Endodermal cell (in vitro differentiated cells): ENCODE results near the gene SCNN1G. TPM values are rescaled to one million over a fixed set of nuclear protein-coding genes. Genes with fewer than 3 reads are reported as not detected.

Source experiments
- DNase-seq: peaks from one replicate; pipeline ENCODE4 v3.0.0-alpha.2; 2017
- H3K27ac ChIP-seq: 2 replicates; pipeline ENCODE4 v1.5.1; 2013; ENCODE audit warnings: mild to moderate bottlenecking, low read depth, low read length, moderate library complexity
- H3K27me3 ChIP-seq: 2 replicates; pipeline ENCODE4 v1.6.1; 2013; ENCODE audit warnings: mild to moderate bottlenecking, low read length, moderate library complexity; ENCODE audit not compliant: insufficient read depth, control insufficient read depth, poor library complexity, severe bottlenecking
- H3K36me3 ChIP-seq: 2 replicates; pipeline ENCODE4 v1.7.0; 2013; ENCODE audit warnings: mild to moderate bottlenecking, low read length, moderate library complexity; ENCODE audit not compliant: control insufficient read depth, insufficient read depth
- H3K4me1 ChIP-seq: one replicate; pipeline ENCODE4 v1.7.0; 2013; ENCODE audit warnings: low read length; ENCODE audit not compliant: control insufficient read depth, insufficient read depth
- H3K4me3 ChIP-seq: 2 replicates; pipeline ENCODE4 v1.5.1; 2013; ENCODE audit warnings: mild to moderate bottlenecking, low read length, moderate library complexity
- H3K9ac ChIP-seq: 2 replicates; pipeline ENCODE4 v1.6.1; 2013; ENCODE audit warnings: mild to moderate bottlenecking, low read length, moderate library complexity; ENCODE audit not compliant: poor library complexity, severe bottlenecking; ENCODE audit errors: extremely low read depth
- H3K9me3 ChIP-seq: 2 replicates; pipeline ENCODE4 v1.6.1; 2013; ENCODE audit warnings: mild to moderate bottlenecking, low read length, moderate library complexity; ENCODE audit not compliant: control insufficient read depth
- H3K27ac Mint-ChIP-seq: 2 replicates; pipeline ENCODE4 v1.8.0; 2020; ENCODE audit warnings: mixed read lengths
- H3K27me3 Mint-ChIP-seq: 2 replicates; pipeline ENCODE4 v1.8.0; 2021; ENCODE audit warnings: mild to moderate bottlenecking, mixed read lengths; ENCODE audit not compliant: insufficient read depth
- H3K36me3 Mint-ChIP-seq: 2 replicates; pipeline ENCODE4 v1.8.0; 2020; ENCODE audit warnings: low read depth, mixed read lengths
- H3K4me1 Mint-ChIP-seq: 2 replicates; pipeline ENCODE4 v1.8.0; 2020; ENCODE audit warnings: mixed read lengths
- H3K4me3 Mint-ChIP-seq: 2 replicates; pipeline ENCODE4 v1.8.0; 2020; ENCODE audit warnings: mild to moderate bottlenecking, moderate library complexity, mixed read lengths
- H3K9me3 Mint-ChIP-seq: 2 replicates; pipeline ENCODE4 v1.8.0; 2020; ENCODE audit warnings: mild to moderate bottlenecking, mixed read lengths
- CTCF ChIP-seq: fragments of 200-600 bp; sonication (generic); conservative IDR thresholded peaks from 2 replicates; pipeline ENCODE4 v1.5.0; 2021; ENCODE audit warnings: antibody characterized with exemption, mild to moderate bottlenecking
- WGBS, 2 experiments: methylation state at CpG; one replicate each; pipeline versions ENCODE4 v1.1.5 to v1.1.7; 2013; ENCODE audit warnings: missing lambda C conversion rate in 2 of 2, mixed read lengths in 1 of 2; ENCODE audit not compliant: insufficient coverage in 1 of 2, insufficient read length in 1 of 2; 5-methylcytosine and 5-hydroxymethylcytosine counted together
- total RNA-seq, 2 donors: library from RNA; stranded (reverse); fragmentation: NEBNext Ultra II Directional in 1 of 2; extraction: Animal tissue kit (Norgen Biotek cat#: 25700) in 1 of 2; gene quantifications; 2 replicates in 1 of 2; 3 replicates in 1 of 2; pipeline ENCODE4 v1.2.1, GENCODE V29; 2021

SCNN1G gene
- total RNA-seq, 2 donors from 2014 or later = 0.09 TPM; not detected in 1

DNA sequence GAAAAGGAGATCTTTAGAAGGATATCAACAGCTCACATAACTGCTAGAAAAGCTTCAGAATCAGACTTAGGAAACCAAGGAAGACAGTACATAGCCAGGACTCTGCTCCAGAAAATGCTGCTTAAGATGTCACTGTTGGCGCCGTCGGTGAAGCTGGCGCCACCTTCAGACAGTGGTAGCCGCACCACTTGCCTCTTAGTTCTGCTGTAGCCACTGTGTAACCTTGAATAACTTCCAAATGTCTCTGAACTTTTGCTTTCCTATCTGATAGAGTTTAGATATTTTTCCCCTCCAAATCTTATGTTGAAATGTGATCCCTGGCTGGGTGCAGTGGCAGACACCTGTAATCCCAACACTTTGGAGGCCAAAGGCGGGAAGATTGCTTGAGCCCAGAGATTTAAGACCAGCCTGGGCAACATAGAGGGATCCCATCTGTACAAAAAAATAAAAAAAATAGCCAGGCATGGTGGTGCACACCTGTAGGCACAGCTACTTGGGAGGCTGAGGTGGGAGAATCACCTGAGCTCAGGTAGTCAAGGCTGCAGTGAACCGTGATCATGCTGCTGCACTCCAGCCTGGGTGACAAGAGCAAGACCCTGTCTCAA, 27.0 kb upstream of the SCNN1G start:
- H3K36me3 ChIP-seq = no peaks in the 10 kb centered on the region
- no peak overlapping the region for H3K4me3 Mint-ChIP-seq

GRCh38 chr16:23156110-23156509, 26.4 kb upstream of the SCNN1G start:
- Mint-ChIP-seq H3K4me3 (no peak overlapping the region), H3K4me1 (no peaks in the 10 kb centered on the region), H3K27me3 (peaks cover 15% of the 10 kb centered on the region), H3K36me3 (no peaks in the 10 kb centered on the region), H3K9me3 (peaks cover 17% of the 10 kb centered on the region), H3K27ac (no peak overlapping the region)
- no peak for DNase-seq
- H3K27me3 ChIP-seq = peaks cover 5% of the 10 kb centered on the region
- WGBS, 2 experiments = 82 to 91% methylated on average over 3 of the region's 3 CpGs
- H3K9me3 ChIP-seq = no peaks in the 10 kb centered on the region
- no peak overlapping the region for H3K4me3 ChIP-seq
- no peak overlapping the region for H3K27ac ChIP-seq
- no peaks in the 10 kb centered on the region for H3K36me3 ChIP-seq
- no peak overlapping the region for H3K9ac ChIP-seq
- H3K4me1 ChIP-seq = no peaks in the 10 kb centered on the region
- TF ChIP-seq CTCF = no peak

More for the DNA sequence above, 27.0 kb upstream of the SCNN1G start:
- H3K9ac ChIP-seq = no peak overlapping the region
- no peak overlapping the region for H3K27ac ChIP-seq
- 37 to 42% methylated on average over 7 of the region's 7 CpGs for WGBS, 2 experiments
- peaks cover 11% of the 10 kb centered on the region for H3K27me3 ChIP-seq
- TF ChIP-seq CTCF = peak; percentile 72
- Mint-ChIP-seq H3K4me1 (no peaks in the 10 kb centered on the region), H3K36me3 (no peaks in the 10 kb centered on the region), H3K9me3 (peaks cover 16% of the 10 kb centered on the region), H3K27ac (no peak overlapping the region), H3K27me3 (peaks cover 21% of the 10 kb centered on the region)
- H3K9me3 ChIP-seq = no peaks in the 10 kb centered on the region
- no peaks in the 10 kb centered on the region for H3K4me1 ChIP-seq
- no peak overlapping the region for H3K4me3 ChIP-seq
- DNase-seq = peak; percentile 64

- no peak overlapping the region for H3K4me3 Mint-ChIP-seq
- H3K36me3 Mint-ChIP-seq = no peaks in the 10 kb centered on the region
- Histone ChIP-seq H3K9ac (no peak overlapping the region), H3K4me1 (no peaks in the 10 kb centered on the region), H3K9me3 (no peaks in the 10 kb centered on the region), H3K4me3 (no peak overlapping the region), H3K36me3 (no peaks in the 10 kb centered on the region), H3K27ac (no peak overlapping the region), H3K27me3 (peaks cover 3% of the 10 kb centered on the region)
- peaks cover 17% of the 10 kb centered on the region for H3K9me3 Mint-ChIP-seq
- WGBS, 2 experiments = 80% methylated on average over 1 of the region's 1 CpG; no CpG with 5 or more reads in 1 of the 2 experiments
- no peak overlapping the region for H3K27ac Mint-ChIP-seq
- H3K4me1 Mint-ChIP-seq = no peaks in the 10 kb centered on the region
- H3K27me3 Mint-ChIP-seq = peaks cover 11% of the 10 kb centered on the region
- DNase-seq = no peak
- TF ChIP-seq CTCF = no peak
These were observed 25.5 kb upstream of the SCNN1G start for GRCh38 chr16:23156946-23157460.
